Tongue (tissue), 2 donors: Measurements from ENCODE around the gene VCL. TPM values are rescaled to one million over a fixed set of nuclear protein-coding genes. Genes with fewer than 3 reads are reported as not detected.
"Not testable (repeated sequence)": the region's sequence is repeated elsewhere in the genome, so short reads cannot be mapped to it uniquely, and the experiment has no call there.

Experiments used
- DNase-seq: peaks from one replicate; pipeline ENCODE4 v3.0.0-alpha.2; 2015
- total RNA-seq: library from RNA; depleted of rRNA; stranded (reverse); fragments of >200 nt; gene quantifications from one replicate; pipeline ENCODE4 v1.2.3, GENCODE V29; 2014

VCL gene
- total RNA-seq, 1 donor from 2014 or later: 217 TPM

DNA sequence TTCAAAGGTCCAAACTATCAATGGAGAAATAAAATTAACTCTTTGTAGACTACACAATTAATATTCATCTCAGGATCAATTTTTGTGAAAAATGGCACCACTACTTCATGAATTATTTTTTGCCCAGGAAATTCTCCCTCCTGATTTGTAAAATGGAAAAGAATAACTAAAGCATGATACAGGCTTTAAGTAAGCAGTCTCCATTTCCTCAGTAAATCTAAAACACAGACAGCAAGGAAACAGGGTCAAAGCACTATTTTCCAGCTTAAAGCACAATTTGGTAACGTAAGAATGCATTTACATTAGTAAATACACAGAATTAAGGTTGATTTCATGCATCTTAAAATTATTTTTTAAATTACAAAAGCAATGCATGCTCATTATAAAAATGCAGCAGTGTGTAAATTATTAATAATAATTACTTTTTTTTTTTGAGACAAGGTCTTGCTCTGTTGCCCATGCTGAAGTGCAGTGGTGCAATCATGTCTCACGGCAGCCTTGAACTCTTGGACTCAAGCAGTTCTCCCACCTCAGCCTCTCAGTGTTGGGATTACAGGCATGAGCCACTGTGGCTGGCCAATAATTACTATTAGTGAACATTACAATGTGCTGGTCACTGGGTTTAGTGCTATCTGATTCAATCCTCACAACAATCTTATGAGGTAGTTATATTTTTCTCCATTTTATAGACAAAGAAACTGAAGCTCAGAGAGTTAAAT is 26.1 kb upstream of the VCL start:
- DNase-seq: no peak

DNA sequence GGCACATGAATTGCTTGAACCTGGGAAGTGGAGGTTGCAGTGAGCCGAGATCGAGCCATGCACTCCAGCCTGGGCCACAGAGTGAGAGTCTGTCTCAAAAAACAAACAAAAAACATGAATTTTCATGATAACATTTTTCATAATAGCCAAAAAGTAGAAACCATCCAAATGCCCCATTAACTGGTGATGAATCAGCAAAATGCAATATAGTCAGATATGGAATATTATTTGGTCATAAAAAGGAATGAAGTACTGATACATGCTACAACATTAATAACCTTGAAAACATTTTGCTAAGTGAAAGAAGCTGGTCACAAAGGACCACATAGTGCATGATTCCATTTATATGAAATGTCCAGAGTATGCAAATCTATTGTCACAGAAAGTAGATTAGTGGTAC is 24.5 kb upstream of the VCL start:
- no peak for DNase-seq

DNA sequence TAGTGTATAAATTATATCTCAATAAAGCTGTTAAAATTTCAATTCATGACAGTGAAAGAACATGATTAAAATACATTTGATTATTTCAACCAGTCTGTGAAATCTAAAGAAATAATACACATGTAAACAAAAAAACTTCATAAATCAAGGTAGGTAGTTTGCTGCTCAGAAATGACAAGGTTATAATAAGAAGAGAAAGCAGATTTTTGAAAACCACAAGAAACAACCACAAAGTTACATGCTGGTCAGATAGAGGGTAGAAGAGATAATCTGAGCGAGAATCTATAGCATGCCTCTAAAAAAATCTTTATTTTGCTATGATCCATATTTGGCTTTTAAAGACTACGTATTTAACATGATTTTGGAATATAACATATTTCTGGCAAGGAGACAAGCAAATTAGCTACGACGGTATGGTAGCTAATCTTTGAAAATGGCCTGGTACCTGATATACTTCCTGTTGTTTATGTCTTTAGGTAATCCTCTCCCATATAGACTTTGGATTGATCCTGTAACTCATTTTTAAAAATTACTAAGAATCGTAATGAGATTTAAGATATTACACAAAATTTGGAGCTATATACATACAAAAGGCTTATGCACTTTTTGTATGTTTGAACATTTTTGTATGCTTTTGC is 23.5 kb upstream of the VCL start:
- DNase-seq: no peak

DNA sequence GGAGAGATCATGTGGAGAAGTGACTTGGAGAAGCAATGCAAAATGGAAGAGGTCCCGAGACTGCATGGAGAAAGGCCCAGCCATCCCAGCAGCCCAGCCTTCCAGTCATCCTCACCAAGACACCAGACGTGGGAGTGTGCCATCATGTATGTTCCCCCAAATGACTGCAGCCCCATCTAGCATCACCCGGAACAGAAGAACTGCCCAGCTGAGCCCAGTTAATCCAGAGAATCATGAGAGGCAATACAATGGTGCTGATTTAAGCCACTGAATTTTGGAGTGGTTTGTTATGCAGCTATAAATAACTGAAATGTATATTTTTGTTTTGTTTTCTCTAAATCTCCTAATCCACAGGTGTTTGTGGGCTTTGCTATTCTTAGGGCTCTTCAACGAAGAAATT is 22.5 kb upstream of the VCL start:
- no peak for DNase-seq

DNA sequence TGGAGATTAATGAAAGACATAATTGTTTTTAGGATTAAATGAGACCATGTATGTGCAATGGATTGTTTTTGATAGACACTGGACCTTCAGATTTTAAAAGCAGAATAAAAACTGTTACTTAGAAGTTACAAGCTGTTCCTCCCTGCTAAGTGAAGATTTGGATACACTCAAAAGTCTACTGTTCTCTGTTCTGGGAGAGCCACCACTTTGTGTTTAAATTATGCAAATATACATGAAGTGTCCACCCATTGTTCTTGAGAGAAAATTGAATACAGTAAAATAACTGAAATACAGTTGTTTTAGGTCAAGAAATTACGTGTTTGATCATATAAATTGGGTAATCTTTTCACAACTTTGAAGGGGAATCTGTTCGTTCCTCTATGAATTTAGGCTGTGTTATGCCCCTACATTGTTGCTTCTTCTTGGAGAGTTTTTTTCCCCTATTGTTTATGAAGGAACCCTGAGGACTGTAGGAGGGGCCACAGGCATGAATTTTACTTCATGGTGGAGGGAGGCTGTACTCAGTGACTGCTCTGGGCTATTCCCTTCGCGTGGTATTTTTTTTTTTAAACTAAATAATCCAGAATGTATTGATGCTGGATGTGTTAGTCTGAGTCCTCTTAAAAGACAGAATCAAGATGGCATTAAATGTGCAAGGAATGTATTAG is 18.6 kb upstream of the VCL start:
- no peak for DNase-seq

DNA sequence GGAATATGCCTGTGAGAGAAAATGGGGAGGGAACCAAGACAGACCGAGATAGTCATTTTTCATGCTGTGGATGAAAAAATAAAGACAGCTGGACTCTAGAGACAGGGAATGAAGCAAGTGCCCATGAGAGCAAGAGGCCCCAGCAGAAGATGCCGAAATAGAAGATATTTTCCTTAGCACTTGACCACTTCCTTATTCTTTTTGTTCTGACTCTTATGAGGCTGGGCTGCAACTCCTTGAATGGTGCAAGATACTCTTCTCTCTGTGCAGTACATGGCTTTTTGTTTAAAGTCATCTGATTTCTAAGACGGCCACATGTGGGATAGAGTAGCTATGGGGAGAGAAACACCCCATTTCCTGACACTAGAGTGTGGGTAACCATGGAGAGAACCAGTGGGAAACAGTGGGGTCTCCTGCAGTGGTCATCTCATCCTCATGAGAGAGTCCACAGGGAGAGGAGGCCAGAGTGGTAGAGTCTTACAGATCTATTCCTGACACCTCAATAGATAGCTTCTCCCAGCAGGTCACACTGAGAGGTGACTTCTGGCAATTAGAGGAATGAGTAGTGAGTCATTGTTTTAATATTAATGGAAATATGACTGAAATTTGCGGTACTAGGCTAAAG is 18.0 kb upstream of the VCL start:
- DNase-seq: no peak

DNA sequence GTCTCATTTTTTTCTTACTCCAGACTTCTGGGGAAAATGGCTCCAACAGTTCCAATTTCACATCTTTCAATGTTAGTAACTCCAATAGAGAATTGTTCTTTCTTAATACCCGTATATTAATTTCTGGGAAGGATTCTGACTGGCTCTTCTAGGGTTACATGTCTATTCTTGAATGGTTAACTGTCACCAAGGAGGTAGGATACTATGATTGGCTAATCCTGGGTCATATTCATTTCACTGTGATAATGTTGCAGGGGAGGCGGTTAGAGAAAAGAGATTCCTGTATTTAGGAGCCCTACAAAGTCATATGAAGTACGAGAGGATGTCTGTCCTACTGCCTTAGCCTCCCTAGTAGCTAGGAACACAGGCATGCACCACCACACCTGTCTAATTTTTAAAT is 16.1 kb upstream of the VCL start:
- no peak for DNase-seq

DNA sequence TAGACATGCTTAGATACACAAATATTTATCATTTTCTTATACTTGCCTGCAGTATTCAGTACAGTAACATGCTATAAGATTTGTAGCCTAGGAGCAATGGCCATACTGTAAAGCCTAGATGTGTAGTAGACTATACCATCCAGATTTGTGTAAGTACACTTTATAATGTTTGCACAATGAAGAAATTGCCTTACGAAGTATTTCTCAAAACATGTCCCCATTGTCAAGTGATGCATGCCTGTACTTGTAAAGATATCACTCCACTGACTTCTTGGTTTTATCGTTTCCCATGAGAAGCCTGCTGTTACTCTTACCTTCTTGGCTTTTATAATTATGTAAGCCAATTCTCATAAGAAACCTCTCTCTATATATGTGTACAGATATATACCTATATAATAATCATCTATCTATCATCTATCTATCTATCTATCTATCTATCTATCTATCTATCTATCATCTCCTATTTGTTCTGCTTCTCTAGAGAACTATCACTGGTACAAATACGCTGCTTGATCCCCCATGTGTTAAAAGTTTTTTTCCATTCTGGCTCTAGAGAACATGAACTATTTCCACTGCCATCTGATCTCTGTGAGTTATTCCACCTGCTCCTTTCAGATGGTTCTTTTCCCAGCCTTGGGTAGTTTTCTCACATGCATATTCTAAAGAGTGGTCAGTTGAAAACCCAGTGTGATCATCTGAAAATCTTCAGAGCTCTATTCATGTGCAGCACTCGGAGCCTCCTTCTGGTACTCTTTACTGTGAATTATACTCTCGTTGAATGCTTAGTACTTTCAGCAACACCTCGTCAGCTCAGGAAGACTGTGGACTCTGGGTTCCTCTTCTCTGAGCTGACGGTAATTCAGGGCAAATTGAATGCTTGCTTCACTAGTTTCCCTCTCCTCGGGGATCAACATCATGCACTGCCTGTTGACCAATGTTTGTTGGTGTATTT is 14.5 kb upstream of the VCL start:
- no peak for DNase-seq

DNA sequence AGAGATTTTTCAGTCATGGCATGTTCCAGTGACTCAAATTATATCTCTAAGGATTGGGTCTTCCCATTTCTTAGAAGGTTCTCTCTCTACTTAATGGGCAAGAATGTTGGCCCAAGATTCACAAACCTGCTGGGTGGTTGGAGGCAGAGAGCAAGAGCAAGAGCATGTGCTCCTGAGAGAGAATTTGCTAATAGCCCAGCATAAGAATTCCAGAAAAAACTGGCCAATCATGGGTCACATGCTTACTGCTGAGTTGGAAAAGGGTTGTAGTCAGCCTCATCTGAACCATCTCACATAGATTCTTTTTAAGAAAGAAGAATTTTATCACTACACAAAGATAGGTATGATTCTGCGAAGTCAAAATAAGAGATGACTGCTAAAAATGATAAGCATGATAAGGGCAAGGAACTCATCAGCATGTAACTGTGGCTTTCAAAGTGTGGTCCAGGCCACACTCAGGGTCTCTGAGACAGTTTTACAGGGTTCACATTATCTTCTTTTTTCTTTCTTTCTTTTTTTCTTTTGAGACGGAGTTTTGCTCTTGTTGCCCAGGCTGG is 8.2 kb upstream of the VCL start:
- no peak for DNase-seq

DNA sequence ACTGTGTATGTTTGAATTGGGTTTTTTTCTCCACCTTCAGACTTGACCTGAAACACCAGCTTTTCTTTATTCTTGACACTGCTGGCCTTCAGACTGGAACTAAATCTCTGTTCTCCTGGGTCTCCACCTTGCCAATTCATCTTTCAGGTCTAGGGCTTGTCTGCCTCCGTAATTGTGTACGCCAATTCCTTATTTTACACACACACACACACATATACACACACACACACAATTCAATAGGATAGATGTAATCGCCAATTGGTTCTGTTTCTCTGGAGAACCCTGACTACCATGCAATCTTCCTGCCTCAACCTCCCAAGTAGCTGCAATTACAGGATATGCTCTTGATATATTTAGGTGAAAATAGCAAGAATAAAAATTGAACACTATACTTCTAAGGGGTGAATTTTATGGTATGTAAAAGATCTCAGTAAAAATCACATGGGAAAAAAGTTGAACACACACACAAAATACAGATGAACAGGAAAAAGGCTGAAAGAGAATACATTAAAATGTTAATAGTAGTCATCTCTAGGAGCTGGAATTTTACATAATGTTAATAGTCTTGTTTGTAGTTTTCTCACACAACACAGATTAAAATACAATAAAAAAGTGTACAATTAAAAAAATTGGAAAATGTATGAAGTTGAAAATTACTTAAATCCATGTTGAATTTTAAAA is 6.6 kb upstream of the VCL start:
- DNase-seq: no peak

DNA sequence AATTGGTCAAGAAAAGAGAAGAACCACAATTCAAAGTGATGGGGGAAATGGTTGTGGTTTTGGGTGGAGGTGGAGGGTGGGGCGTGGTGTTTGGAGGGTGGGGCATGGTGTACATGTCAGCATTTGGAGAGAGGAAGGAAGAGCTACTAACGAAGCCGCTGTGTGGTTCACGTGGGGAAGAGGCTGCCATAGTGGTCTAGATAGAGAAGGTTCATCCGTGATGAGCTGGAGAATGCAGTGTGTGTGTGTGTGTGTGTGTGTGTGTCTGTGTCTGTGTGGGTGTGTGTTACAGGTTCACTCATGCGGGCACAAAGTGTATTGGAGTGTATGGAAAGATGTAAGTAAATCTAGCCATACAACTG is 6.1 kb upstream of the VCL start:
- no peak for DNase-seq

DNA sequence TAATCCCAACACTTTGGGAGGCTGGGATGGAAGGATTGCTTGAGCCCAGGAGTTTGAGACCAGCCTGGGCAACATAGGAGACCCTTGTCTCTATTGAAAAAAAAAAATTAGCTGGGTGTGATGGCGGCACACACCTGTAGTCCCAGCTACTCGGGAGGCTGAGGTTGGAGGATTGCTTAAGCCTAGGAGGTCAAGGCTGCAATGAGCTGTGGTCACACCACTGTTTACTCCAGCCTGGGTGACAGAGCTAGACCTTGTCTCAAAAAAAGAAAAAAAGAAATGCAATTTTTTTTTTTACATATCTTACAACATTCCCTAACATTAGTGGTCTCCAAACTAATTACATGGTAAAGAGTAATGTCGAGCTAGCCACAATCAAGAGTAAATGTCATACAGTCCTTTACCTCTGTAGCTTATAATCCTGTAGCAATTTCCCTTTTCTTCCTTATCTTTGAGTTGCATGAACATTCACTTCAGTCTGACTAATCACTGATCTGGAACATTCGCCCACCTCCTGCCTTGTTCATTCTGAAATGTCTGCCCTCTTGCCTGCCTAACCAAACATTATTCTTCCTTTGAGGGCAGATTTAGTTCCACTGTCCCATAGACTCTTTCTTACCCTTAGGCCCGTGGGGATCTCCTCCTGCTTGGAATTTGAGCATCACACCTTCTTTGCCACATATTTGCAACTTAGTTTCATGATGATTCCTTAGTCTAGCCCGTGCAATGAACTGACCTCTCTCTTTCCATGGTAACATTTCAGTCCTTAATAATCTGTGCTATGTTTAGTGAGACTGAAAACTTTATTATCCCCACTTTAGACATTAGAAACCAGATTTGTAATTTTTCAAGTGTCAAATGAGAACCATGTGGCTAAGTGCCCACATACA is 4.8 kb upstream of the VCL start:
- no peak for DNase-seq

DNA sequence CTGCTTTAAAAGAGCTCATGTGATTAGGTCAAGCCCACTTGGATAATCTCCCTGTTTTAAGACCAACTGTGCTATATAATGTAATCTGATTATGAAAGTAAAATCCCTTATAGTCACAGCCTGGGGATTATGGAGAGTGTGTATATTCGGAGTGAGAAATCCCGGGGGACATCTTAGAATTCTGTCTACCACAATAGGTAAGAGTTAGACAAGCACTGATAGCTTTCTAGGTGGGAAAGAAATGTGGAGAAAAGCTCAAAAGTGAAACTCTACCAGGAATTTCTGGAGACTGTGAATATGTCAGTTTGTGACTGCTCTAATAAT is 2.9 kb upstream of the VCL start:
- DNase-seq: no peak

DNA sequence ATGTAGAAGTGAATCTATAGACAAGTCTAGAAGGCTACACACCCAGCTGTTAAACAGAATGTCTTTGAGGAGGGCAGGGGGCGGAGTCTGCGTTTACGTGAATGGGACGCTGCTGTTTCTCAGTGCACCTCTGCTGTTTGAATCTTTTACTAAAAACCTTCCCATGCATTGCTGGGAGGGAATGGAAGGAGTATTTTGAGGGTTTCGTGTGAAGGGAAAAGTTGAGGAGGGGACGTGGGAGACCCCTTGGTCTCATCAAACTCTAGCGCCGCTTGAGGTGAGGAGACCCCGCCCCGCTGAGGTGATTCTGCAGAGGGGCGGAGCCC is 492 bp upstream of the VCL start:
- DNase-seq: no peak

DNA sequence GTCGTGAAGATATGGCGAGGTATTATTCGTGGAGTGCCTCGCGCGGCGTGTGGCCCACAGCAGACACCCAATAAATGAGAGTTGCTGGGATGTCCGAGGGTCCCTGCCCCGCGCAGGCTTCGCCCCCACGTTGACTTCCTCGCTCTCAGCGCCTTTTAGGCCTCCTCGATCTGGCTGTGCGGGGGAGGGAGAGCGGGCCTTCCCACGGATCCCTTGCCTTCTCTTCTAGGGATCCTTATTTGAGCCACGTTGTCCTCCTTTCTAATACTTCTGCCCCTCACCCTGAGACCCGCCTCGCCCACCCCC is 660 bp downstream of the VCL start:
- DNase-seq: no peak

DNA sequence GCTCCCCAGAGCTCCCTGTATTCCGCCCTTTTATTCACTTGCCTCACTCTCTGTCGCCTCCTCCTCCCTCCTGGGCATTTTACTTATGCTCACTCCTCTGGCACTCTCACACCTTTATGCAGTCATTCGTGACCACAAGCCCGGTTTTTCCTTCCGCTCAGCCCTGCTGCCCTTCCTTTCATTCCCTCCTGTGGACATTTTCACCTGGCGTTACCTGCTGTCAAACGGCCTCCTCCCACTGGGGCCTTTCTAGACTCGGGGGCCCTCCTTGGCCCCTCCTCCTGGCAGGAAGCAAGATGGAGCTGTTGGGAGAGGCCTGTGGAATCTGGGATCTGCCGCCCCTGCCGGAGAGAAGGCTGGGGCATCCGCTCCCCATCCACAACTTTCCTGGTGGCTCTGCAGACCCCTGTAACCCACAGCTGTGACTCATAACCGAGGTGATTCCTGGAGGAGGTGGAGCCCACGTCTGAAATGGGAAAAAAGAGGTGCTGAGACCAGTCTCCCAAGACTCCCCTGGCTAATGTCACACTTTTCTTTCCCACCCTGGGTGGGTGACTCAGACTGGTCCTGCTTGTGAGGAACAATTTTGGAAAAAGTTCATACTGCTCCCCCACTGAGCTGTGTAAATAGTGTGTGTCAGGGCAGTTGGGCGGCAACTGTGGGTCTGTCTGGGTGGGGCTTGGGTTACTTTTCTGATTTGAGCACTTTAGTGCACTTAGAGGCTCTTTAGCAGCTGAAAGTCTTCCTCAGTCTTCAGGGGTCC is 1.2 kb downstream of the VCL start:
- DNase-seq: peak; percentile 85

DNA sequence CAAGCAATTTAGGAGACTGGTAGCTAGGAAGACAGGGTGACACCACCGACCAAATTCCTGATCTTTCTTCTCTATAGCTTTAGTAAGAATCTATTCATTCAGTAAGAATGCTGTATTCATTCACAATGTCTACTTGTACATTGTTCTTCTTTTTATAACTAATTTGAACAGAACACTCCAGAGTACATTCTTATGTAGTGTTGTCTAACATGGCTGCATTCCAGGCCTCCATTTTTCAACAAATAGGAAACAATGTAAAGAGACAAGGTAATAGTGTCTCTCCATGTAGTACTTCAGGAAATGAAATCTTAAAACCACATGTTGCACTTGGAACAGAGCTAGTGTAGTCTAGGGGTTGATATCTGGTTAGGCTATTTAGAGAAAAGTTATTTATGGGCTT is 1.8 kb downstream of the VCL start:
- DNase-seq: peak; percentile 75

DNA sequence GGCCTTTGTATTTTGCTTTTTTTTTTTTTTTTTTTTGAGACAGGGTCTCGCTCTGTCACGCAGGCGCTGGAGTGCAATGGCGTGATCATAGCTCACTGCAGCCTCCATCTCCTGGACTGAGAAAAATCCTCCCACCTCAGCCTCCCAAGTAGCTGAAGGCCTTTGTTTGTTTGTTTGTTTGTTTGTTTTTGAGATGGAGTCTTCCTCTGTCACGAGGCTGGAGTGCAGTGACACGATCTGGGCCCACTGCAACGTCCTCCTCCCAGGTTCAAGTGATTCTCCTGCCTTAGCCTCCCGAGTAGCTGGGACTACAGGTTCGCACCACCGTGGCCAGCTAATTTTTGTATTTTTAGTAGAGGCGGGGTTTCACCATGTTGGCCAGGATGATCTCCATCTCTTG is 2.3 kb downstream of the VCL start:
- DNase-seq: not testable (repeated sequence)

DNA sequence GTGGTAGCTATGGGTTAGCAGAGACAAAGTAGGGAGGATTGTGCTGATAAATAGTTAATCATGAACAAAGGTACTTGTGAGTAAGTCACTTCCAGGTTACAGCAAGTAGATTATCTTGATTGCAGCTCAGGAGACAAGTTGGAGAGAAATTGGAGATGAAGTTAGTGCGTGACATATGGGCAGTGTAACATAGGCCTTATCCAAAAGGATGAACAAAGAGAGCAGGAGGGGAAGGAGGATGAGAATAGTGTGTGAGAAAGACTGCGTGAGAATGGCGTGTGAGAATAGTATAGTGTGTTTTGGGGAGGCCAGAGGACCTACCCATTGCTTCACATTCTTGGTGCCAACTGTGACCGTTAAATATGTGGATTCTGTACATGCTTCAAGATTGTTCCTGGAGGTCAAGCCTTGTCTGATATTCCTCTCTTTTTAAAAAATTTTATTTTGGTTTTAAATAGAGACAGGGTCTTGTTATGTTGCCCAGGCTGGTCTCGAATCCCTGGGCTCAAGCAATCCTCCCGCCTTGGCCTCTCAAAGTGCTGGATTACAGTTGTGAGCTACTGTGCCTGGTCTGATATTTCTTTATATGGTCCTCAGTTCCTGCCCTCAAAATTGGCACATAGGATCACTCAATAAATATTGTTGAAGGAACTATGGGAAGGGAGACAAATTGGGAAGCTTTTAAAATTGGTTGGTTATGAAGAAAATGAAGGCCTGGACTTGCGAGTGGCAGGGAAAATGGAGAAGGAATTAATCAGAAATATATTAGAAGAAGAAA is 3.2 kb downstream of the VCL start:
- DNase-seq: no peak
